ENCODE results near the gene CDK14. TPM values are rescaled to one million over a fixed set of nuclear protein-coding genes. Genes with fewer than 3 reads are reported as not detected.

CDK14 gene
- total RNA-seq, 1 experiment from 2014 or later = 57.9 TPM

DNA sequence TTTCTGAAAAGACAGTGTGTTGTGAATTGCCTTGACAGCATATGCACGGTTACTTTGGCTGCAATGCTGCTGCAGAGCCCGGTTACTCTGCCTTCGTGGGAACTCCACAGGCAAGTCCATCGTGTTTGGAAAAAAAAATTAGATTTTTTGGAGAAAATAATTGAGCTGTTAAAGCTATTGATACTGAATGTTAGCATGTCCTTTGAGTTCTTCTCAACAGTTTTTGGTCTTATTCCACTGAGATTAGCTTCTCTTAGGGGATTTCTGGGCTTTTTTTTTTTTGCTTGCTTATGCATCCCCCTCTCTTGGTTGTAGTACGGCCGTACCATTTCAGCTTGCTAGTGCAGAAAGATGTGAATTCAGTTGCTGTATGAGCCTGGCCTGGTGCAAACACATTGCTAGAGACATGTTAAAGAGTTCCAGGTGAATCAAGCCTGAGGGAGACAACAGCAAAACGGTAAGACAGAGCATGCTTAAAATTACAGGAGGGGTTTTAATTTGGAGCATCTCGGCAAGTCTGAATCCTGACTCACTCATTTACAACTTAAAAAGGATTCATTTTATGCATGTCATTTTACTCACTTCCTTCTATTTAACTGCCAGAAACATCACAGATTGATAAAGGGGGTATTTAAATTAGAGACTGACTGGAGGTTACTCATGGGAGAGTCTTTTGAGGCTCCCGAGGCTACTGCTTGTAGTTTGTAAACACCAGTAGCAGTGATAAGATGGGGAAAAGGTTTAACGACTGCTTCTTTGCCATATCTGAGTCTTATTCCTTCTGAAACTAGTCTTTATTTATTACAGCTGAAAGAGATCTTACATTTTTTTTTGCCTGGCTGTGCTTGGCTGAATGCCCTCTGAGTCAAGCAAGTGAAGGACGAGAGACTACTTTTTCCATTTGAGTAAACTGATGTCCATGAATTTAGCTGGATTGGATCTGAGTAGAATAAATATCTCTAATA is 113.7 kb downstream of the CDK14 start:
- peak overlapping the region; percentile 87 for H3K27ac Mint-ChIP-seq
- H3K4me1 Mint-ChIP-seq = peaks cover 72% of the 10 kb centered on the region
- peak; percentile 34 for ATAC-seq
- peaks cover 13% of the 10 kb centered on the region for H3K36me3 Mint-ChIP-seq
- H3K4me3 Mint-ChIP-seq = no peak overlapping the region
- TF ChIP-seq E2F5 (CRISPR knock-in tag; IDR thresholded peaks at IDR 0.05) (no peak), ESRRA (CRISPR knock-in tag; IDR thresholded peaks at IDR 0.05; ENCODE audit: borderline replicate concordance) (no peak), EMX1 (CRISPR knock-in tag; IDR thresholded peaks at IDR 0.05) (no peak), ZNF317 (CRISPR knock-in tag; IDR thresholded peaks at IDR 0.05; ENCODE audit: borderline replicate concordance, low read depth) (no peak), GRHL2 (CRISPR knock-in tag; IDR thresholded peaks at IDR 0.05; ENCODE audit: insufficient replicate concordance, severe bottlenecking) (no peak), AFF4 (CRISPR knock-in tag; IDR thresholded peaks at IDR 0.05; ENCODE audit: borderline replicate concordance) (no peak), CREB1 (CRISPR knock-in tag; IDR thresholded peaks at IDR 0.05) (no peak), RORB (CRISPR knock-in tag; IDR thresholded peaks at IDR 0.05) (no peak), CREM (CRISPR knock-in tag; IDR thresholded peaks at IDR 0.05) (no peak)
- DNase-seq (ENCODE audit: low spot score) = no peak
- peaks cover 13% of the 10 kb centered on the region for H3K9me3 Mint-ChIP-seq
- no peaks in the 10 kb centered on the region for H3K27me3 Mint-ChIP-seq (ENCODE audit: low read depth)
- ChIA-PET CTCF (interaction anchor here (0.6 to 2.3 kb wide), 6 partner anchors 10 to 325 kb away, joined by 3 to 16 read pairs (median 4); no protein-coding TSS in a partner anchor), POLR2A (no interaction called here)

DNA sequence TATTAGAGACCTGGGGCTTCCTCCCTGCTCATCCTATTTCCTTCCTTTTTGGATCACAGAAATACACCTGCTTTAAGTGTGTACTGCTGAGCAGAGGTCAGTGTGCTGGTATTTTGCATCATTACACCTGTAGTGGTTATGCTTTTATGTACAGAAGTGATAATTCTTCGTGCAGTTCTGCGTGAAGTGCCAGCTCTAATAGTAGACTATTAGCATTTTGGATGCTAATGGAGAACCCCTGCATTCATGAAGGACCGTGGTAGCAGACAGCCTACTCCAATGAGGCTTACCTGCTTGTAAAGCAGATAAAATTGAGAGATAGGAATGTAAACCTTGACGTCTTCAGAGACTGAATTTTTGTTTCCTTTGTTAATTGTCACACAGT is 114.3 kb downstream of the CDK14 start:
- ATAC-seq (no peak), DNase-seq (ENCODE audit: low spot score) (no peak)
- Mint-ChIP-seq H3K4me1 (peaks cover 70% of the 10 kb centered on the region), H3K36me3 (peaks cover 13% of the 10 kb centered on the region), H3K27me3 (ENCODE audit: low read depth) (no peaks in the 10 kb centered on the region), H3K4me3 (no peak overlapping the region), H3K27ac (no peak overlapping the region; the same call in 1 of the 2 replicates), H3K9me3 (peaks cover 13% of the 10 kb centered on the region)
- POLR2A ChIA-PET = no interaction called here
- TF ChIP-seq FOXP1 (CRISPR knock-in tag; IDR thresholded peaks at IDR 0.05; ENCODE audit: borderline replicate concordance) (no peak), ZNF138 (CRISPR knock-in tag; conservative IDR thresholded peaks at IDR 0.05) (no peak), ZNF416 (CRISPR knock-in tag; IDR thresholded peaks at IDR 0.05) (no peak), TEAD4 (CRISPR knock-in tag; IDR thresholded peaks at IDR 0.05) (no peak), ERG (CRISPR knock-in tag; IDR thresholded peaks at IDR 0.05) (no peak), JAZF1 (CRISPR knock-in tag; IDR thresholded peaks at IDR 0.05) (no peak), ZNF121 (CRISPR knock-in tag; IDR thresholded peaks at IDR 0.05) (no peak)
- TF ChIP-seq, protein P1, sequence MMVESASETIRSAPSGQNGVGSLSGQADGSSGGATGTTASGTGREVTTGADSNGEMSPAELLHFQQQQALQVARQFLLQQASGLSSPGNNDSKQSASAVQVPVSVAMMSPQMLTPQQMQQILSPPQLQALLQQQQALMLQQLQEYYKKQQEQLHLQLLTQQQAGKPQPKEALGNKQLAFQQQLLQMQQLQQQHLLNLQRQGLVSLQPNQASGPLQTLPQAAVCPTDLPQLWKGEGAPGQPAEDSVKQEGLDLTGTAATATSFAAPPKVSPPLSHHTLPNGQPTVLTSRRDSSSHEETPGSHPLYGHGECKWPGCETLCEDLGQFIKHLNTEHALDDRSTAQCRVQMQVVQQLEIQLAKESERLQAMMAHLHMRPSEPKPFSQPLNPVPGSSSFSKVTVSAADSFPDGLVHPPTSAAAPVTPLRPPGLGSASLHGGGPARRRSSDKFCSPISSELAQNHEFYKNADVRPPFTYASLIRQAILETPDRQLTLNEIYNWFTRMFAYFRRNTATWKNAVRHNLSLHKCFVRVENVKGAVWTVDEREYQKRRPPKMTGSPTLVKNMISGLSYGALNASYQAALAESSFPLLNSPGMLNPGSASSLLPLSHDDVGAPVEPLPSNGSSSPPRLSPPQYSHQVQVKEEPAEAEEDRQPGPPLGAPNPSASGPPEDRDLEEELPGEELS (CRISPR knock-in tag; IDR thresholded peaks at IDR 0.05) = no peak
- CTCF ChIA-PET = no interaction called here
